ENCODE data around the gene PURA.

PURA gene

DNA sequence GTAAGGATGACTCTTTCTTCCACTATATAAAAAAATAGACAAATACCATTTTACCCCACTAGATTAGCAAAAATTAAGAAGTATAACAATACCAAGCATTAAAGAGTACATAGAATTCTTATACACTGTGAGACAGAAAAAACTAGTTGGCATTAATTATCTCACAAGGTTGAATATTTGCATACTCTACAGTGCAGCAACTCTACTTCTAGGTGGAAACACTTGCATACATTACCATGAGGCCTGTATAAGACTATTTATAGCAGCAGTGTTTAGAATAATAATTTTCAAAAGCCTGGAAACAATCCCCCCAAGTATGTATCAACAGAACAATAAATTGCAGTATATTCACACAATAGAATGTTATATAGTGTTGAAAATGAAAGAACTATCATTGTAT lies 19.0 kb upstream of the PURA start:
- Histone ChIP-seq H3K27me3 (ENCODE audit: control insufficient read depth, insufficient read depth, low read length) (peaks cover 16% of the 10 kb centered on the region), H3K4me3 (ENCODE audit: low read depth, low read length) (no peak overlapping the region), H3K4me1 (ENCODE audit: control insufficient read depth, insufficient read depth, low read length) (no peaks in the 10 kb centered on the region), H3K36me3 (ENCODE audit: control insufficient read depth, insufficient read depth, low read length) (no peaks in the 10 kb centered on the region), H3K9ac (ENCODE audit: low read depth, low read length) (no peak overlapping the region), H3K9me3 (ENCODE audit: control insufficient read depth, insufficient read depth, low read length) (no peaks in the 10 kb centered on the region)

DNA sequence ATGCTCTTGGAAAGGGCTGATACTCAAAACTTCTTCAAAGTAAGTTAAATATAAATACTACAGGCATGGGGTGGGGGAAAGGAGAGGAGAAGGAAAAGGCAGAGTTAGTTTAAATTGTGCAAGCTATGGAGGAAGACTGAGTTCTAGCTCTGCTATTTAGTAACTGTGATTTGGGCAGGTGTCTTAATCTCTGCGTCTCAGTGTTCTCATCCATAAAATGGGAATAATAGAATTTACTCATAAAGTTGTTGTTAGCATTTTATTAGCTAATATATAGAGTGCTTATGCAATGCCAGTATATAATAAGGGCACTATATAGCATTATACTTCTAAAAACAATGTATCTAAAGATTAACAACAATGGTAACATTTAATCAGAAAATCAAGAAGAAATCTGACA lies 12.7 kb upstream of the PURA start:
- Histone ChIP-seq H3K4me3 (ENCODE audit: low read depth, low read length) (no peak overlapping the region), H3K4me1 (ENCODE audit: control insufficient read depth, insufficient read depth, low read length) (no peaks in the 10 kb centered on the region), H3K9me3 (ENCODE audit: control insufficient read depth, insufficient read depth, low read length) (no peaks in the 10 kb centered on the region), H3K27me3 (ENCODE audit: control insufficient read depth, insufficient read depth, low read length) (peaks cover 47% of the 10 kb centered on the region), H3K9ac (ENCODE audit: low read depth, low read length) (no peak overlapping the region), H3K36me3 (ENCODE audit: control insufficient read depth, insufficient read depth, low read length) (no peaks in the 10 kb centered on the region)

DNA sequence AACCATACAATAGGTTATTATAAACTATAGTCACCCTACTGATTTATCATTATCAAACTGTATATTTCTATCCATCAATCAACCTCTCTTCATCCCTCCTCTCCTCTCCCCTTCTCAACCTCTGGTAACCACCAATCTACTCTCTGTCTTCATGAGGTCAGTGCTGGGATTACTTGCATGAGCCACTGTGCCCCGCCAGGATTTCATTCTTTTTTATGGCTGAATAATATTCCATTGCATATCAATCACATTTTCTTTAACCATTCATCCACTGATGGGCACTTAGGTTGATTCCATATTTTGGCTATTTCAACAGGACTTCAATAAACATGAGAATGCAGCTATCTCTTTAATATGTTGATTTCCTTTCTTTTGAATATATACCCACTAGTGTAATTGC lies 10.8 kb upstream of the PURA start:
- Histone ChIP-seq H3K27me3 (ENCODE audit: control insufficient read depth, insufficient read depth, low read length) (peaks cover 50% of the 10 kb centered on the region), H3K4me1 (ENCODE audit: control insufficient read depth, insufficient read depth, low read length) (peaks cover 4% of the 10 kb centered on the region), H3K9me3 (ENCODE audit: control insufficient read depth, insufficient read depth, low read length) (no peaks in the 10 kb centered on the region), H3K36me3 (ENCODE audit: control insufficient read depth, insufficient read depth, low read length) (no peaks in the 10 kb centered on the region), H3K4me3 (ENCODE audit: low read depth, low read length) (no peak overlapping the region), H3K9ac (ENCODE audit: low read depth, low read length) (no peak overlapping the region)

DNA sequence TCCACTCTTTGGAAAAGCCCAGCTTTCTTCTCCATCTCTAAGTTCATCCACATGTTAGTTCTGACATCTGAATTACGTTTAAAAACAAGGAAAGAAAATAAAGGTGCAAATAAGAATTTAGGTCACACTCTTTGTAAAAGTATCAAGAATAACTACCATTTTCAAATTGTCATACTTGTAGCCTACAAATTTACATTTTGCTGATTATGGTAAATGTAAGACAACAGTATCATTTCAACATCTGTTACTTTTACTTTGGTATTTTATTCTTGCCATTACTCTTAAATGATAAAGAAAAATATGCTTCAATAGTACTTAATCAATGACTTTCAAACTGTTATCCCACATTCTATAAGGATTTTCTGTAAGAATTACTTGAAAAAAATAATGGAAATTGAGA lies 9.8 kb upstream of the PURA start:
- Histone ChIP-seq H3K36me3 (ENCODE audit: control insufficient read depth, insufficient read depth, low read length) (no peaks in the 10 kb centered on the region), H3K9ac (ENCODE audit: low read depth, low read length) (no peak overlapping the region), H3K9me3 (ENCODE audit: control insufficient read depth, insufficient read depth, low read length) (no peaks in the 10 kb centered on the region), H3K27me3 (ENCODE audit: control insufficient read depth, insufficient read depth, low read length) (peaks cover 56% of the 10 kb centered on the region), H3K4me1 (ENCODE audit: control insufficient read depth, insufficient read depth, low read length) (peaks cover 4% of the 10 kb centered on the region), H3K4me3 (ENCODE audit: low read depth, low read length) (no peak overlapping the region)

DNA sequence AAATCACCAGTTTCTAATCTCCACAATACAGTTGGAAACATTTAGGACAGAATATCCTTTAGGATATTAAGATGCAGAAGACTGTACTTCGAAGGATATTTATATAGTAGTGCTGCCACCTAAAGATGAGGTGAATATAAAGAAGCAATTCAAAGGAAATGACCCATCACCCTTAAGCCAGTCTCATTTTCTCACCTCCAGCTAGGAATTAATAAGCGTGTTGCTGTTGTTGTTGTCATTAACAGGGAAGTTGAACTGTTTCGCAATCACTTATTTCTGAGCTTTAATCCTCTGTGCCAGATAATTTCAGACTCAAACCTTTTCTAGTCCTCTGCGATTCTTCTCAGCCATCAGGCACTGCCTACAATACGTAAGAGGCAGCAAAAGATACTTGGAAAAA lies 7.8 kb upstream of the PURA start:
- H3K27me3 ChIP-seq (ENCODE audit: control insufficient read depth, insufficient read depth, low read length), result peaks cover 70% of the 10 kb centered on the region
- H3K36me3 ChIP-seq (ENCODE audit: control insufficient read depth, insufficient read depth, low read length), result no peaks in the 10 kb centered on the region
- H3K4me1 ChIP-seq (ENCODE audit: control insufficient read depth, insufficient read depth, low read length), result peaks cover 4% of the 10 kb centered on the region
- H3K4me3 ChIP-seq (ENCODE audit: low read depth, low read length), result no peak overlapping the region
- H3K9ac ChIP-seq (ENCODE audit: low read depth, low read length), result no peak overlapping the region
- H3K9me3 ChIP-seq (ENCODE audit: control insufficient read depth, insufficient read depth, low read length), result no peaks in the 10 kb centered on the region

DNA sequence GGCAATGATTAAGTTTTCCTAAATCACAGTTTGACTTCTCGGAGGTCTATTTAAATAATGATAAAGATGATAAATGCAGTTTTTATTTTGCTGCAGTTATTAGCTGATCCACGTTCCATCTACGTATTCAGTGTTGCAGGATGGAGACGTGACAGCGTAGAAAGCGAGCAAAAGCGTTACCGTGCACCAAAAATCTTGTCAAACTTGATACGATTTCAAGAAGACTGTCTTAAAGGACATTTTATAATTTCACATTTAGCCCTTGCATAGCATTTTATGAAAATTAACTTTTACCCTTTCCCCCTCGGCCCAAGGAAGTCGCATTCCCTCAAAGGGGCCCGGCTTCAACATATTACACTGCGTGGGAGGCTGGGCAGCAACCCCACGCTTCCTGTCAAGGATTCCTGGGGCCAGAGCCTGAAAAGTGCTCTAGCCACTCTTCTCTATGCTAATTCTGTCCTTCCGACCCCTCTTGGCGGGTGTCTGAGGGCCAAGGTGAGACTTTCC lies 7.1 kb upstream of the PURA start:
- no peaks in the 10 kb centered on the region for H3K36me3 ChIP-seq (ENCODE audit: control insufficient read depth, insufficient read depth, low read length)
- no peaks in the 10 kb centered on the region for H3K9me3 ChIP-seq (ENCODE audit: control insufficient read depth, insufficient read depth, low read length)
- peaks cover 10% of the 10 kb centered on the region for H3K4me1 ChIP-seq (ENCODE audit: control insufficient read depth, insufficient read depth, low read length)
- H3K9ac ChIP-seq (ENCODE audit: low read depth, low read length), result peak overlapping the region; percentile 66
- H3K27me3 ChIP-seq (ENCODE audit: control insufficient read depth, insufficient read depth, low read length), result peaks cover 75% of the 10 kb centered on the region
- H3K4me3 ChIP-seq (ENCODE audit: low read depth, low read length), result peak overlapping the region; percentile 68

DNA sequence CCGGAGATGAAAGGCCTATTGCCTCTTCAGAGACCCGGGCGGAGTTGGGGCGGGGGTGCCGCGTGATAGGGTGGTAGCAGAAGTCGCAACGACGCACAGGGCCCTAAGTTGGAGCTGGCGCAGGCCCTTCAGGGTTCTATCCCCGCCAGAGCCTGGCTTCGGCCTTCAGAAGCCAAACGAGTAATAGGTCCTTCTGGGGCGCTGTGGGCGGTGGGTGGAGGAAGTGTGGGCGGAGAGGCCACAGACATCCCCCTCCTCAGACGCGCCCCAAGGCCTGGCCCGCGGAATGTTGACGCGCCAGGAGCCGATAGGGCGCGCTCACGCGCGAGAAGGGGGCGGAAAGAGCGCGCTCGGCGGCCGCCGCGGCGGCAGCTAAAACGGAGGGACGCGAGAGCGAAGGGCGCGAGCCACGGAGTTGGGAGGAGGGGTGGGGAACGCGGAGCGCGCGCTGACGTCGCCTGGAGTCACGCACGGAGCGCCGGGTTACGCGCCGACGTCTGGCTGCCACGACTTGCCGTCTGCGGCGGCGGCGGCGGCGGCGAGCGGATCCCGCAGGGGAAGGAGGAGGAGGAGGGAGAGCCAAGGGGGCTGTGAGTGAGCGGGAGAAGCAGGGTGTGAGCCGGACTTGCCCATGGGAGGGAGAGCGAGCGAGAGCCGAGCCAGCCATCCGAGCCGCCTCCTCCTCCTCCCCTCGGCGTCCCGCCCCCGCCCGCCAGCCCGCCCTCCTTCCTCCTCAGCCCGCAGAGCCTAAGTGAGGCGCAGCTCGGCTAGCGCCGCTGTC lies 6.4 kb upstream of the PURA start:
- H3K9ac ChIP-seq (ENCODE audit: low read depth, low read length), result peak overlapping the region; percentile 66
- no peaks in the 10 kb centered on the region for H3K36me3 ChIP-seq (ENCODE audit: control insufficient read depth, insufficient read depth, low read length)
- no peaks in the 10 kb centered on the region for H3K9me3 ChIP-seq (ENCODE audit: control insufficient read depth, insufficient read depth, low read length)
- peak overlapping the region; percentile 68 for H3K4me3 ChIP-seq (ENCODE audit: low read depth, low read length)
- peaks cover 15% of the 10 kb centered on the region for H3K4me1 ChIP-seq (ENCODE audit: control insufficient read depth, insufficient read depth, low read length)
- peaks cover 78% of the 10 kb centered on the region for H3K27me3 ChIP-seq (ENCODE audit: control insufficient read depth, insufficient read depth, low read length)

DNA sequence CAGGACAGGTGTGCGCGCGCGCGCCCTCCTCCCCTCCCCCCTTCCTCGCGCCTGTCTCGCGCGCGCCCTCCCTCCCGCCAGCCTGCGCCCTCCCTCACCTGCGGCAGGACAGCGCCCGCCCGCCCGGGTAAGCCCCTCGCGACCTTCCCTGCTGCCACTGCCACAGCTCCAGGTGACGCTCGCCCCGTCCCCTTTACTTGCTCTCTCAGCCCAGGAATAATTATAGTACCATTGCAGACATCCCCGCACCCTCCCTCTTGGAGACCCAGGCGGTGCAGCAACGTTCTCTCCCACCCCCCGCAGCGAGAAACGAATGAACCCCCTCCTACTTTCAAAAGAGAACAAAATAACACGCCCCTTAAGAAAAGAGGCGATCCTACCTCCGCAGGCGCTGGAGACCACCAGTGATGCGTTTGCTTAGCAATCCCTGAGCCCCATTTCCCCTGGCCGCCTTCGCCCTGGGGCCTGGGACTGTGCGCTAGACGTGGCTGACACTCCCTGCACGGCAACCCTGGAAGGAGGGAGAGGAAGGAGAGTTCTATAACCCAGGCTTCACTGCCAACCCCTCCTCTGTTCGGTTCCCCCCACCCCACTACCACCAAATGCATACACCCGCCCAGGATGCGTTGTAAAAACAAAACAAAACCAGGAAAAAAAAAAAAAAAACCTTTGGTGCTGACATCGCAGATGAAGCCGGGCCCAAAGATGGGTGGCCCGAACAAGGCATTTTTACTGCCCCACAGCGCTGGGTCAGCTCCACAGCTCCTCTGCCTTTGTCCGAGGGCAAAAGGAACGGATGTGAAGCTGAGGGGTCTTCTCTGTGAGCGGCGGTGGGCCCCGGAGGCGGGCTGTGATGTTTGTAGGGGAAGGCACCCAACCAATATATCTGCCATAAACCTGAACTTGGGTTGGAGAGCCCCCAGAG lies 5.6 kb upstream of the PURA start:
- H3K9me3 ChIP-seq (ENCODE audit: control insufficient read depth, insufficient read depth, low read length), result no peaks in the 10 kb centered on the region
- peaks cover 76% of the 10 kb centered on the region for H3K27me3 ChIP-seq (ENCODE audit: control insufficient read depth, insufficient read depth, low read length)
- no peaks in the 10 kb centered on the region for H3K36me3 ChIP-seq (ENCODE audit: control insufficient read depth, insufficient read depth, low read length)
- no peak overlapping the region for H3K9ac ChIP-seq (ENCODE audit: low read depth, low read length)
- peaks cover 16% of the 10 kb centered on the region for H3K4me1 ChIP-seq (ENCODE audit: control insufficient read depth, insufficient read depth, low read length)
- H3K4me3 ChIP-seq (ENCODE audit: low read depth, low read length), result peak overlapping the region; percentile 78

DNA sequence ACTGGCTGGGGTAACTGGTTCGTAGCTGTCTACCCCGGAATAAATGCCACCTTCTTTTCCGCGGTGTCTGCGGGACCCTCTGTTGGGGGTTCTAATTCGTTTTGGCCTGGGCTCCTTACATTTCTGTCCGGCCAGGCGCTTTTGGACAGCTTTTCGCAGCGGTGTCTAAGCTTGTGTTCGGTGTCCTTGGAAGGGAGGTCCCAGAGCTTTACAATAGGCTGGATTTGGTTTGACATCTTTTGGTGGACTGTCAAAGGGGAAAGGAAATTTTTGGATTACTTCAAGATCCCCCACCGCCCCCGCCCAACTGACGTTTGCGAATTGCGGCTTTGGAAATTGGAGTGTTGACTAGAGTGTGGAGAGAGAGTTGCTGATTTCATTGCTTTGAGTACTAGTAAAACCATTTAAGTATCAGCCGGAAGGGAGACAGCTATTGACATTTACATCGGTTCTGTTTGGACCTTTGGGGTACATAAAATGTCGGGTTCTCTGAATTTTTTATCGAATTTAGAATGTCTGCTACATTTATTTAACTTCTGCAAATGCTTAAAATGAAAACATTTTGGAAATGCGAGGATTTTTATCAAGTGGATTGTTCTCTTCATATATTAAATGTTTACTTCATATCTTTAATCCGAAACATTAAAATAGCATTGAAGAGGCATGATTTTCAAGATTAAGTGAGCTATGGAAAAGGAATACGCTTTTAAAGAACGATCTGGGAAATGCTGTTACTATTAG lies 4.7 kb upstream of the PURA start:
- Histone ChIP-seq H3K9me3 (ENCODE audit: control insufficient read depth, insufficient read depth, low read length) (no peaks in the 10 kb centered on the region), H3K9ac (ENCODE audit: low read depth, low read length) (no peak overlapping the region), H3K36me3 (ENCODE audit: control insufficient read depth, insufficient read depth, low read length) (no peaks in the 10 kb centered on the region), H3K4me3 (ENCODE audit: low read depth, low read length) (peak overlapping the region; percentile 78), H3K4me1 (ENCODE audit: control insufficient read depth, insufficient read depth, low read length) (peaks cover 16% of the 10 kb centered on the region), H3K27me3 (ENCODE audit: control insufficient read depth, insufficient read depth, low read length) (peaks cover 70% of the 10 kb centered on the region)

DNA sequence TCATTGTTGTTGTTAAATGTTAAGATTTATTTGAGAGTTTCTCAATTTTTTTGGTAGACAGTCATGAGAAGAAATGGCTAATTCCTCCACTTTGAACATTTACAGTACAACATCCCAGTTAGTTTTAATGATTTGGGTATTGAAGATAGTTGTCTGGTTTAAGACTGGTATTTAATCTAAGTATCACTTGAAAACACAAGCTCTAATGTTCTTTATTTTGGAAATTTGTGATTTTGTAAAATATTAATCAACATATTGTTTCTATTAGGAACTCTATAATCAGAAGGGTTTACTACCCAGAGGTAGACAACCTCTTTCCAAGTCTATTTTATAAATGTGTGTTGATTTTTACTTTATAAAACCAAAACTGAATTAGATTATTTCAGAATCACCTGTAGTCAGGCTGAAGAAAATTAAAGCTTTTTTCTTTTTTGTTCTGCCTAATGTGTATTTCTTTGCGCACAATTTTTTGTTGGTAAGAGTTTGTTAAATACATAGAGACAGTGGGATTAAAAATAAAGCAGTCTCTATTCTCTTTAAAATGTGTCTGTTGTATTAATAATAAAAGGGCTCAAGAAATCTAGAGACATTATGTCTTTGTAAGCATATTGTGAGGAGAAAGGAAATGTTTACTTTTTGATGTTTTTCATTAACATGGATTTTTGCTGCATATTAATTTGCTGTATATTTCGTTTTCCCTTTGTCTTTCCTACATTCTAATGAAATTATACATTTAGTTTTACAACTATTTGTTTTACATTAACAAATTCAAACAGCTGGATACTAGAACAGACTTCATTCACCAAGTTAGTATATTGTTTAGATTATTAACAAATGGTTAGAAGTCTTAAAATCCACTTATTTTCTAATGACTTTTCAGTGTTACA lies 3.9 kb upstream of the PURA start:
- peaks cover 66% of the 10 kb centered on the region for H3K27me3 ChIP-seq (ENCODE audit: control insufficient read depth, insufficient read depth, low read length)
- no peaks in the 10 kb centered on the region for H3K36me3 ChIP-seq (ENCODE audit: control insufficient read depth, insufficient read depth, low read length)
- no peak overlapping the region for H3K4me3 ChIP-seq (ENCODE audit: low read depth, low read length)
- H3K4me1 ChIP-seq (ENCODE audit: control insufficient read depth, insufficient read depth, low read length), result peaks cover 16% of the 10 kb centered on the region
- no peaks in the 10 kb centered on the region for H3K9me3 ChIP-seq (ENCODE audit: control insufficient read depth, insufficient read depth, low read length)
- H3K9ac ChIP-seq (ENCODE audit: low read depth, low read length), result no peak overlapping the region

DNA sequence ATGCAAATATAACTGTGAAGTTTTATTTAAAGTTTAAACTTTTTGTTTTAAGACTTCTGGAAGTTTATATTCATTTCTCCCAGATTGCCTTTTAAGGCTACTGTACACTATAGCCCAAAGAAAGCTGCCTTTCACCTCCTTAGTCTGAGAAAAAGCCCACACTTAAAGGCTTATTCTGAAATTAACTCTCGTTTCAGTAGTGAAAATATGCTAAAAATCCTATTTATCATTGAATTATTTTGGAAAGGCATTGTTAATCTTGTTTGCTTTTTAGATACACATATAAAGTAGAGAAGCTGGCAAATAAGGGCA lies 3.3 kb upstream of the PURA start:
- Histone ChIP-seq H3K4me1 (ENCODE audit: control insufficient read depth, insufficient read depth, low read length) (peaks cover 16% of the 10 kb centered on the region), H3K4me3 (ENCODE audit: low read depth, low read length) (peak overlapping the region; percentile 1), H3K27me3 (ENCODE audit: control insufficient read depth, insufficient read depth, low read length) (peaks cover 66% of the 10 kb centered on the region), H3K36me3 (ENCODE audit: control insufficient read depth, insufficient read depth, low read length) (no peaks in the 10 kb centered on the region), H3K9ac (ENCODE audit: low read depth, low read length) (no peak overlapping the region), H3K9me3 (ENCODE audit: control insufficient read depth, insufficient read depth, low read length) (no peaks in the 10 kb centered on the region)
